Stimulated activated CD8-positive, alpha-beta memory T cell treated with anti-CD3 and anti-CD28 coated beads, Interleukin-12 subunit alpha, Interleukin-12 subunit beta, amount 100 ng/mL, for 24 hours (primary cell): ENCODE measurements around the gene COX6B2.
"Not testable (repeated sequence)": the region's sequence is repeated elsewhere in the genome, so short reads cannot be mapped to it uniquely, and the experiment has no call there.

Experiments used
- DNase-seq: peaks from one replicate; pipeline ENCODE4 v3.0.0-alpha.2; 2020; ENCODE audit errors: extremely low read depth

COX6B2 gene

GRCh38 chr19:55354698-55355212, at the start of gene COX6B2:
Gene COX6B2 (minus strand): TSS chr19:55354719. CDS start chr19:55354521, 198 bp downstream.
- DNase-seq, result no peak

- DNase-seq, result no peak
Measured at GRCh38 chr19:55402509-55402908, 48.0 kb upstream of the COX6B2 start.

- not testable (repeated sequence) for DNase-seq
Measured at GRCh38 chr19:55401390-55401789, 46.9 kb upstream of the COX6B2 start.

GRCh38 chr19:55400281-55401087, 46.0 kb upstream of the COX6B2 start:
- no peak for DNase-seq

GRCh38 chr19:55398200-55398925, 43.8 kb upstream of the COX6B2 start:
- no peak for DNase-seq

GRCh38 chr19:55392820-55393761, 38.6 kb upstream of the COX6B2 start:
- DNase-seq, result no peak

- DNase-seq, result no peak
Measured at GRCh38 chr19:55391702-55392615, 37.4 kb upstream of the COX6B2 start.

- DNase-seq, result no peak
Measured at GRCh38 chr19:55391191-55391670, 36.7 kb upstream of the COX6B2 start.

- DNase-seq, result no peak
Measured at GRCh38 chr19:55390461-55390880, 36.0 kb upstream of the COX6B2 start.

GRCh38 chr19:55389386-55390317, 35.1 kb upstream of the COX6B2 start:
- no peak for DNase-seq

GRCh38 chr19:55387736-55388497, 33.4 kb upstream of the COX6B2 start:
- no peak for DNase-seq

GRCh38 chr19:55386493-55386971, 32.0 kb upstream of the COX6B2 start:
- DNase-seq, result no peak

GRCh38 chr19:55385724-55386492, 31.4 kb upstream of the COX6B2 start, which contains the start of gene RPL28:
Gene RPL28 (plus strand): TSS chr19:55385932. CDS start chr19:55386358, 426 bp downstream.
- DNase-seq, result peak; percentile 96

GRCh38 chr19:55384920-55385723, 30.6 kb upstream of the COX6B2 start:
- DNase-seq, result peak; percentile 80

GRCh38 chr19:55384131-55384919, 29.8 kb upstream of the COX6B2 start, which contains the start of gene TMEM238:
Gene TMEM238 (minus strand): TSS chr19:55384292. CDS start chr19:55384259, 33 bp downstream.
- no peak for DNase-seq
